CD4-positive, CD25-positive, alpha-beta regulatory T cell (primary cell): Measurements from ENCODE around the gene CMTR1. TPM values are rescaled to one million over a fixed set of nuclear protein-coding genes. Genes with fewer than 3 reads are reported as not detected.
A peak's percentile ranks its signal among the peaks of the same experiment; 100 is the strongest.

Experiments used
- ATAC-seq, 2 donors: fragments of 150-1000 bp; cut with Tn5 transposase; one replicate each; pipeline ENCODE4 v1.10.0; 2021; ENCODE audit warnings: low read depth in 2 of 2, moderate number of reproducible peaks in 2 of 2, moderate library complexity in 1 of 2
- DNase-seq, 3 donors: peaks; one replicate each; pipeline versions ENCODE4 v3.0.0 to v3.0.0-alpha.2; 2012 to 2022; ENCODE audit warnings: mixed read lengths in 1 of 3
- H3K27ac ChIP-seq: one replicate; pipeline ENCODE4 v1.7.0; 2013; ENCODE audit warnings: mild to moderate bottlenecking, low read length; ENCODE audit not compliant: insufficient read depth, poor library complexity, severe bottlenecking
- H3K27me3 ChIP-seq: one replicate; pipeline ENCODE4 v1.7.0; 2013; ENCODE audit warnings: low read length; ENCODE audit not compliant: control insufficient read depth, insufficient read depth
- H3K36me3 ChIP-seq: one replicate; pipeline ENCODE4 v1.7.0; 2013; ENCODE audit warnings: mild to moderate bottlenecking, low read length, moderate library complexity; ENCODE audit not compliant: control insufficient read depth, insufficient read depth
- H3K4me1 ChIP-seq: 2 replicates; pipeline ENCODE4 v1.7.0; 2013; ENCODE audit warnings: mild to moderate bottlenecking, low read length; ENCODE audit not compliant: insufficient read depth, control insufficient read depth, poor library complexity, severe bottlenecking
- H3K4me3 ChIP-seq: one replicate; pipeline ENCODE4 v1.7.0; 2013; ENCODE audit warnings: low read depth, mild to moderate bottlenecking, low read length, moderate library complexity
- H3K9me3 ChIP-seq, 2 experiments: 1 replicate in 1 of 2; 2 replicates in 1 of 2; pipeline ENCODE4 v1.7.0; 2013; ENCODE audit warnings: low read length in 2 of 2, mild to moderate bottlenecking in 1 of 2, moderate library complexity in 1 of 2; ENCODE audit not compliant: control insufficient read depth in 2 of 2
- H3K27ac Mint-ChIP-seq, 3 donors: one replicate each; pipeline ENCODE4 v1.8.0; 2020 to 2022; ENCODE audit warnings: mild to moderate bottlenecking in 3 of 3, mixed read lengths in 3 of 3, moderate library complexity in 2 of 3
- H3K27me3 Mint-ChIP-seq: one replicate; pipeline ENCODE4 v1.8.0; 2022; ENCODE audit warnings: mild to moderate bottlenecking, mixed read lengths
- H3K36me3 Mint-ChIP-seq: one replicate; pipeline ENCODE4 v1.8.0; 2020; ENCODE audit warnings: mixed read lengths
- H3K4me1 Mint-ChIP-seq, 4 donors: one replicate each; pipeline ENCODE4 v1.8.0; 2020 to 2022; ENCODE audit warnings: mixed read lengths in 4 of 4, mild to moderate bottlenecking in 1 of 4
- H3K4me3 Mint-ChIP-seq, 4 donors: one replicate each; pipeline ENCODE4 v1.8.0; 2020 to 2022; ENCODE audit warnings: mild to moderate bottlenecking in 4 of 4, mixed read lengths in 4 of 4, moderate library complexity in 3 of 4
- H3K9me3 Mint-ChIP-seq, 7 donors: one replicate each; pipeline ENCODE4 v1.8.0; 2020 to 2022; ENCODE audit warnings: mixed read lengths in 7 of 7, mild to moderate bottlenecking in 3 of 7, moderate library complexity in 2 of 7
- polyA plus RNA-seq, 4 donors: library from polyadenylated mRNA; unstranded; fragments of 300-500 nt; fragmentation: Illumina TruSeq; gene quantifications; one replicate each; pipeline ENCODE4 v1.2.3, GENCODE V29; 2021
- total RNA-seq: library from RNA; stranded (reverse); gene quantifications from one replicate; pipeline ENCODE4 v1.2.3, GENCODE V29; 2022

CMTR1 gene
- total and polyA plus RNA-seq, 5 donors from 2014 or later = 27.8 to 91.2 (median 29.4) TPM

GRCh38 chr6:37514321-37514771 lies 81.3 kb downstream of the CMTR1 start:
- peak overlapping the region; percentile 93 to 95 (median 94) for H3K4me3 Mint-ChIP-seq
- Histone ChIP-seq H3K27ac (peak overlapping the region; percentile 99), H3K4me3 (peak overlapping the region; percentile 74), H3K4me1 (peaks cover 72% of the 10 kb centered on the region), H3K36me3 (no peaks in the 10 kb centered on the region), H3K9me3 (no peaks in the 10 kb centered on the region), H3K27me3 (no peaks in the 10 kb centered on the region)
- H3K9me3 Mint-ChIP-seq = peaks cover 0 to 2% (median 0%) of the 10 kb centered on the region in 7 donors
- peaks cover 26 to 95% (median 58%) of the 10 kb centered on the region in 4 donors for H3K4me1 Mint-ChIP-seq
- H3K27ac Mint-ChIP-seq = peak overlapping the region; percentile 99 to 100 (median 99)
- peaks cover 6% of the 10 kb centered on the region for H3K27me3 Mint-ChIP-seq
- peak; percentile 19 to 30 for ATAC-seq
- peak in 1 of 3 donors; percentile 52 for DNase-seq
- H3K36me3 Mint-ChIP-seq = no peaks in the 10 kb centered on the region

- Histone ChIP-seq H3K4me3 (peak overlapping the region; percentile 74), H3K4me1 (peaks cover 75% of the 10 kb centered on the region), H3K9me3 (no peaks in the 10 kb centered on the region), H3K27me3 (no peaks in the 10 kb centered on the region), H3K36me3 (no peaks in the 10 kb centered on the region), H3K27ac (peak overlapping the region; percentile 99)
- H3K4me1 Mint-ChIP-seq = peaks cover 21 to 94% (median 56%) of the 10 kb centered on the region in 4 donors
- DNase-seq = no peak
- peak overlapping the region; percentile 99 to 100 (median 99) for H3K27ac Mint-ChIP-seq
- peaks cover 0 to under 1% (median 0%) of the 10 kb centered on the region in 7 donors for H3K9me3 Mint-ChIP-seq
- peak overlapping the region; percentile 93 to 95 (median 94) for H3K4me3 Mint-ChIP-seq
- H3K27me3 Mint-ChIP-seq = peaks cover 6% of the 10 kb centered on the region
- no peaks in the 10 kb centered on the region for H3K36me3 Mint-ChIP-seq
- no peak for ATAC-seq
Observed at GRCh38 chr6:37514837-37515236, 81.8 kb downstream of the CMTR1 start.

GRCh38 chr6:37515712-37516075 lies 82.7 kb downstream of the CMTR1 start:
- Histone ChIP-seq H3K27ac (peak overlapping the region; percentile 99), H3K36me3 (no peaks in the 10 kb centered on the region), H3K27me3 (no peaks in the 10 kb centered on the region), H3K9me3 (no peaks in the 10 kb centered on the region), H3K4me1 (peaks cover 78% of the 10 kb centered on the region), H3K4me3 (peak overlapping the region; percentile 85)
- Mint-ChIP-seq H3K4me1 (peaks cover 16 to 92% (median 51%) of the 10 kb centered on the region in 4 donors), H3K27me3 (peaks cover 6% of the 10 kb centered on the region), H3K9me3 (no peaks in the 10 kb centered on the region), H3K4me3 (peak overlapping the region; percentile 93 to 95 (median 94)), H3K27ac (peak overlapping the region; percentile 99 to 100 (median 99)), H3K36me3 (no peaks in the 10 kb centered on the region)
- DNase-seq (no peak), ATAC-seq (no peak)

- Histone ChIP-seq H3K27me3 (no peaks in the 10 kb centered on the region), H3K27ac (peak overlapping the region; percentile 99), H3K4me3 (peak overlapping the region; percentile 85), H3K4me1 (peaks cover 84% of the 10 kb centered on the region), H3K9me3 (no peaks in the 10 kb centered on the region), H3K36me3 (no peaks in the 10 kb centered on the region)
- Mint-ChIP-seq H3K4me1 (peaks cover 11 to 91% (median 47%) of the 10 kb centered on the region in 4 donors), H3K9me3 (no peaks in the 10 kb centered on the region), H3K36me3 (no peaks in the 10 kb centered on the region), H3K27me3 (peaks cover 6% of the 10 kb centered on the region), H3K4me3 (peak overlapping the region; percentile 93 to 95 (median 94)), H3K27ac (peak overlapping the region; percentile 99 to 100 (median 99))
- peak; percentile 90 to 91 for ATAC-seq
- DNase-seq = peak; percentile 91 to 97 (median 91)
Observed at GRCh38 chr6:37516076-37516919, 83.3 kb downstream of the CMTR1 start.

- Histone ChIP-seq H3K4me3 (peak overlapping the region; percentile 85), H3K27ac (peak overlapping the region; percentile 99), H3K9me3 (no peaks in the 10 kb centered on the region), H3K36me3 (no peaks in the 10 kb centered on the region), H3K27me3 (no peaks in the 10 kb centered on the region), H3K4me1 (peaks cover 88% of the 10 kb centered on the region)
- H3K36me3 Mint-ChIP-seq = no peaks in the 10 kb centered on the region
- H3K27ac Mint-ChIP-seq = peak overlapping the region; percentile 99 to 100 (median 99)
- no peaks in the 10 kb centered on the region for H3K9me3 Mint-ChIP-seq
- H3K4me1 Mint-ChIP-seq = peaks cover 11 to 91% (median 49%) of the 10 kb centered on the region in 4 donors
- peaks cover 6% of the 10 kb centered on the region for H3K27me3 Mint-ChIP-seq
- ATAC-seq (peak in 1 of 2 donors; percentile 1), DNase-seq (no peak)
- H3K4me3 Mint-ChIP-seq = peak overlapping the region; percentile 93 to 95 (median 94)
Observed at GRCh38 chr6:37516920-37517405, 83.9 kb downstream of the CMTR1 start.

GRCh38 chr6:37517411-37517812 lies 84.4 kb downstream of the CMTR1 start:
- peaks cover 6% of the 10 kb centered on the region for H3K27me3 Mint-ChIP-seq
- Histone ChIP-seq H3K4me1 (peaks cover 86% of the 10 kb centered on the region), H3K27ac (peak overlapping the region; percentile 99), H3K27me3 (no peaks in the 10 kb centered on the region), H3K9me3 (no peaks in the 10 kb centered on the region), H3K4me3 (peak overlapping the region; percentile 85), H3K36me3 (no peaks in the 10 kb centered on the region)
- ATAC-seq (peak; percentile 46 to 65), DNase-seq (peak; percentile 65 to 92 (median 86))
- peak overlapping the region; percentile 93 to 95 (median 94) for H3K4me3 Mint-ChIP-seq
- H3K27ac Mint-ChIP-seq = peak overlapping the region; percentile 99 to 100 (median 99)
- no peaks in the 10 kb centered on the region for H3K9me3 Mint-ChIP-seq
- peaks cover 3% of the 10 kb centered on the region for H3K36me3 Mint-ChIP-seq
- peaks cover 15 to 92% (median 50%) of the 10 kb centered on the region in 4 donors for H3K4me1 Mint-ChIP-seq

GRCh38 chr6:37518116-37518515 lies 85.1 kb downstream of the CMTR1 start:
- Mint-ChIP-seq H3K4me1 (peaks cover 18 to 89% (median 51%) of the 10 kb centered on the region in 4 donors), H3K9me3 (no peaks in the 10 kb centered on the region), H3K27ac (peak overlapping the region; percentile 99 to 100 (median 99)), H3K27me3 (peaks cover 6% of the 10 kb centered on the region), H3K4me3 (peak overlapping the region; percentile 93 to 95 (median 94)), H3K36me3 (peaks cover 6% of the 10 kb centered on the region)
- ATAC-seq (no peak), DNase-seq (no peak)
- Histone ChIP-seq H3K27ac (peak overlapping the region; percentile 99), H3K4me1 (peaks cover 84% of the 10 kb centered on the region), H3K4me3 (peak overlapping the region; percentile 85), H3K36me3 (no peaks in the 10 kb centered on the region), H3K27me3 (no peaks in the 10 kb centered on the region), H3K9me3 (no peaks in the 10 kb centered on the region)
